Right atrium auricular region (tissue), 2 donors: ENCODE results near the gene FNDC11. TPM values are rescaled to one million over a fixed set of nuclear protein-coding genes. Genes with fewer than 3 reads are reported as not detected.
A peak's percentile ranks its signal among the peaks of the same experiment; 100 is the strongest.

Source experiments
- DNase-seq: peaks from one replicate; pipeline ENCODE4 v3.0.0-alpha.2; 2019; ENCODE audit warnings: low spot score
- H3K27ac ChIP-seq, 2 donors: fragments of 200-600 bp; sonication (generic); 1 replicate in 1 of 2; 2 replicates in 1 of 2; pipeline ENCODE4 v1.5.1; 2016 to 2019
- H3K27me3 ChIP-seq, 2 donors: fragments of 200-600 bp; sonication (generic); one replicate each; pipeline versions ENCODE4 v1.5.1 to v1.6.0; 2017 to 2019
- H3K36me3 ChIP-seq: fragments of 200-600 bp; sonication (generic); one replicate; pipeline ENCODE4 v1.5.1; 2016
- H3K4me1 ChIP-seq, 2 donors: fragments of 200-600 bp; sonication (generic); one replicate each; pipeline versions ENCODE4 v1.5.1 to v1.6.0; 2017 to 2019
- H3K4me3 ChIP-seq, 2 donors: fragments of 200-600 bp; sonication (generic); 1 replicate in 1 of 2; 2 replicates in 1 of 2; pipeline ENCODE4 v1.5.1; 2017 to 2019; ENCODE audit warnings: mild to moderate bottlenecking in 1 of 2, moderate library complexity in 1 of 2
- H3K9me3 ChIP-seq, 2 donors: fragments of 200-600 bp; sonication (generic); one replicate each; pipeline ENCODE4 v1.5.1; 2019
- CTCF ChIP-seq, 2 donors: fragments of 200-600 bp; sonication (generic); IDR thresholded peaks; one replicate each; pipeline ENCODE4 v1.5.1; 2019; ENCODE audit warnings: antibody characterized with exemption in 2 of 2
- total RNA-seq, 2 donors: library from RNA; depleted of rRNA; stranded (reverse); fragments of >200 nt; gene quantifications; one replicate each; pipeline ENCODE4 v1.1.0, GENCODE V29; 2016

Gene FNDC11
- total RNA-seq, 2 donors from 2014 or later: not detected

GRCh38 chr20:63522091-63522868 is 31.7 kb upstream of the FNDC11 start:
- H3K9me3 ChIP-seq: no peaks in the 10 kb centered on the region
- no peak overlapping the region for H3K27ac ChIP-seq
- no peak for TF ChIP-seq CTCF (IDR thresholded peaks at IDR 0.05)
- peaks cover 0 to 33% of the 10 kb centered on the region in 2 donors for H3K4me1 ChIP-seq
- peak overlapping the region in 1 of 2 donors; percentile 87 for H3K4me3 ChIP-seq
- H3K27me3 ChIP-seq: no peaks in the 10 kb centered on the region
- H3K36me3 ChIP-seq: no peaks in the 10 kb centered on the region
- no peak for DNase-seq

GRCh38 chr20:63522981-63523611 is 30.9 kb upstream of the FNDC11 start:
- no peak for DNase-seq
- TF ChIP-seq CTCF (IDR thresholded peaks at IDR 0.05): no peak
- H3K27ac ChIP-seq: no peak overlapping the region
- H3K4me3 ChIP-seq: no peak overlapping the region
- H3K4me1 ChIP-seq: peaks cover 0 to 33% of the 10 kb centered on the region in 2 donors
- no peaks in the 10 kb centered on the region for H3K36me3 ChIP-seq
- H3K27me3 ChIP-seq: no peaks in the 10 kb centered on the region
- H3K9me3 ChIP-seq: no peaks in the 10 kb centered on the region

DNA sequence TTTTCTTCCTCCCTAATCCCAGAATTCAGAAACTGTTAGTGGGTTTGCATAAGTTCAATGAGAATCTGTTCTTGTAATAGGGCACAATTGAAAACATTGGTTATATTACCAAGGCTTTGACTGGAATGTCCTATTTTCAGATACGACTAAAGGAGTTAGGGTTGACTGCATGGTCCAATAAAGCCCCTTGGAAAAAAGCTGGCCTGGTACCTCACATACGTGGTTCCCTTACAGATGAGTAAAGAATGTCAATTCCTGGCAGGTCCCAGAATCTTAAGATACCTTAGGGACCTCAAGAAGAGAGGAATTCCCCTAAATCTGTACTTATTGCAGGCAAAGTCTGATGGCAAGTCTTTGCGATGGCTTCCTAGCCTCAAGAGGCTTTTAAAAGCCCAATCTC is 28.8 kb upstream of the FNDC11 start:
- DNase-seq: no peak
- peaks cover 0 to 22% of the 10 kb centered on the region in 2 donors for H3K4me1 ChIP-seq
- no peaks in the 10 kb centered on the region for H3K9me3 ChIP-seq
- no peaks in the 10 kb centered on the region for H3K27me3 ChIP-seq
- H3K4me3 ChIP-seq: no peak overlapping the region
- no peak overlapping the region for H3K27ac ChIP-seq
- H3K36me3 ChIP-seq: no peaks in the 10 kb centered on the region
- no peak for TF ChIP-seq CTCF (IDR thresholded peaks at IDR 0.05)

GRCh38 chr20:63525971-63526370 is 28.0 kb upstream of the FNDC11 start:
- TF ChIP-seq CTCF (IDR thresholded peaks at IDR 0.05): no peak

DNA sequence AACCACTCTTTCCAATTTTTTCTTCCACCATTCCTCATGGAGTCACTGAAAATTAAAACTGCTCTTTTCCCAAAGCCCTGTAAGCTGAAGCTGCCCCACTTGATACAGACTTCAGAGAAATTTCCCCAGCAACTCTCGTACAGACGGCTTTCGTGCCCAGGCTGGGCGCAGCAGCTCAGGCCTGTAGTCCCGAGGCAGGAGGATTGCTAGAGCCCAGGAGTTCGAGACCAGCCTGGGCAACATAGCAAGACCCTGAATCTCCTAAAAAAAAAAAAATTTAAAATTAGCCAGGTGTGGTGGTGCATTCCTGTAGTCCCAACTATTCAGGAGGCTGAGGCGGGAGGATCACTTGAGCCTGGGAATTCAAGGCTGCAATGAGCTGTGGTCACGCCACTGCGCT is 26.8 kb upstream of the FNDC11 start:
- DNase-seq: no peak
- H3K9me3 ChIP-seq: no peaks in the 10 kb centered on the region
- H3K27ac ChIP-seq: no peak overlapping the region
- peaks cover 0 to 11% of the 10 kb centered on the region in 2 donors for H3K4me1 ChIP-seq
- no peaks in the 10 kb centered on the region for H3K27me3 ChIP-seq
- H3K36me3 ChIP-seq: no peaks in the 10 kb centered on the region
- H3K4me3 ChIP-seq: no peak overlapping the region
- no peak for TF ChIP-seq CTCF (IDR thresholded peaks at IDR 0.05)

More at GRCh38 chr20:63525971-63526370, 28.0 kb upstream of the FNDC11 start:
- H3K9me3 ChIP-seq: no peaks in the 10 kb centered on the region
- H3K4me3 ChIP-seq: no peak overlapping the region
- H3K27me3 ChIP-seq: no peaks in the 10 kb centered on the region
- no peaks in the 10 kb centered on the region for H3K36me3 ChIP-seq
- H3K4me1 ChIP-seq: peaks cover 0 to 22% of the 10 kb centered on the region in 2 donors
- no peak overlapping the region for H3K27ac ChIP-seq
- no peak for DNase-seq
